HG02678 (cell line): ENCODE measurements around the gene SPON1.
"Not testable (repeated sequence)": the region's sequence is repeated elsewhere in the genome, so short reads cannot be mapped to it uniquely, and the experiment has no call there.

Source experiments
- ATAC-seq: cut with Tn5 transposase; IDR thresholded peaks from one replicate; pipeline ENCODE4 v1.9.1; 2021; ENCODE audit warnings: mild to moderate bottlenecking, moderate library complexity; ENCODE audit not compliant: unreplicated experiment

The SPON1 gene

DNA sequence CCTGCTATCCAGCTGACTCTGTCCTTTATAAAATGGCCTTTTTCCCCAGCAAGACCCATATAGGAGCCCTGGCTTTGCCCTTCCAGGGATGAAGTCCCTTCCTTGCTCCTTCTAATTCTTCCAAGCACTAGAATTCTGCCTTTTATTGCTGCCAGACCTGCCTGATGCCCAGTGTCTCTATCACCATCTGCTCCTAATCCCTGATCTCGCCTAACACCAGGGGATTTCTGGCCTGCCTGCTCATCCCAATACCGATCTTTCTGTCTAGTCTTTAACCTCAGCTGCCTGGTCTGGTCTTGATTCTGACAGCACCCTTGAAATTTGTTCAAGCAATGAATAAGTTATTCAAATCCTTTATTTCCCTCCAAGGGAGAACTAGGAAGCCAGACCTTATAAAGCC lies 150.2 kb downstream of the SPON1 start:
- no peak for ATAC-seq

DNA sequence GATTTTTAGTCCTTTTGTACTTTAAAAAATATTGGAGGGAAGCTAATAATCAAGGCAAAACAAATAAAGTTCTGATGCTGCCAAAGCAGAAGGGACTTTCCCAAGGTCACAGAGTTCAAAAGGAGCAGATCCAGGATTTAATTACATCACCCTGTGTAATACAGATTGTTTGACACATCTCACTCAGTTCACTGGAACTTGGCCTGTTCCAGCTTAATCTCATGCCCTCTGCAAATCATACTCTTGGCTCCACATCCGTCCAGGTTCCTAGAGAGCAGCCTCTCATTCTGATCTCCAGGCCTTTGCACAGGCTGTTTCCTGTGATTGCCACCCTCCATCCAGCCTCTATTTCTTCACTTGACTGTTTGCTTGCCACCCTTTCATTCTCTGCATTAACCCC lies 151.7 kb downstream of the SPON1 start:
- no peak for ATAC-seq

DNA sequence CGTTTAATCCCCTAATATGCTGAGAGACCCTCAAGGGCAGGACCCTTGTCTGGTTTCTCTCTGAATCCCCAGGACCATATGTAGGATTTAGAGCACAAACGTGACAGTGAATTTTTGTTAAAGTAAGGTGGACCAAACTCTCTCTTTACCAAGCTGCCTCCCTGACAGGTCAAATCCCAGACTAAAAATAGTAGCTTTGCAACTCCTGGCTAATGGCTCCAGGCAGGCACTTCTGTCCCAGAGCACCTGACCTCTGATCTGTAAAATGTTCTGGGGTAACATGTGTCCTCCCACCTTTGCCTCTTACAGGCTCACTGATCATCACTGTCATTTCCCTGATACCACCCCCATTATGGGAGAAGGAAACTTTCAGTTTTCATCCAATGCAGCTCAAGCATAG lies 152.3 kb downstream of the SPON1 start:
- ATAC-seq = no peak

DNA sequence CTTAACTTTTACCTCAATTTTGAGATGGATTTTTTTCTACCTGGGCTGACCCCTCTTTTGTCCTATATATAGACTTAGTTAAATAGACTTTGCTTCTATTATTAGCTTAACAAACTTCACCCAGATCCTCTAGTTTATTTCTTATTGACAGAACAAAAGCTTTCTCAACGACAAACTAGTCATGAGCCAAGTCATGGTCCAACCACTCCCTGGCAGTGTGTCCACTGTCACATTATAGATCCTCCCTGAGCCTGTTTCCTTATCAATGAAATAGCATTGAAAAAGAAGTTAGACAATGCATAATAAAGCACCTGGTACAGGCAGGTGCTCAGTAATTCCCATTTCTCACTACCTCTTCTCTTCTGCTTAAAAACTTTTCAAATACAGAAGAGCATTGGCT lies 155.1 kb downstream of the SPON1 start:
- ATAC-seq = no peak

DNA sequence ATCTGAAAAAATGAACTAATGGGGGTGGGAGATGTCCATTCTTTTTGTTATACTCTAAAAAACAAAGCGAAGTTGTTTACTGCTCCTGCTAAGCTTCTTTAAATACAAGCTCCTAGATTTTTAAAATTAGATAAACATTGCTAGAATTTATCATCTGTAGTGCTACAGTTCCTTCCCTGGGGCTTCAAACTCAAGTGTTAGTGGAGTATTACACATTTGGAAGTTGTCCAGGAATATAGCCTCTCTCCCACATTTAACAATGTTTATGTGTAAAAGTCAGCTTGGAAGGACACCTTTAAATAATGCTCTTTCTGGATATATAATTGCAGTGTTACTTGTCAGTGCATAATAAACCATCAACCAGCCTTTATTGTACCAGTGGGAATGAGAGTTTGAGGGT lies 155.5 kb downstream of the SPON1 start:
- ATAC-seq = no peak

DNA sequence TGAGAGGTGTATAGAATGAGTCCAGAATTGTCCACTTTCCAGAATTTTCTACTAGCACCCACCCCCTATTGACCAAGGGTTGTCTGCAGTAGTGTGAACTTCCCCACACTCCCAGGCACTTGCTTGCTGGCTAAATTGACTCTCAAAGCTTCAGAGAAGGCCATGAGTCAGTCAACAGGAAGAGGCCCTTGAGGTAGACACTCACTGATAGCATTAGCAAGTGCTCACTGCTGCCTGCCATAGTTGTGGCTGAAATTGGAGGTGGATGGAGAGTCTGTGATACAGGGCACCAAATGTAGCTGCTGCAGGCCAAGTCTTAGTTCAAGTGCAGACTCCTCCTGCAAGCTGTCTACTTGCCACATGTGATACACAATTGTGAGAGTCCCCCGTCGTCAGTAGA lies 156.8 kb downstream of the SPON1 start:
- no peak for ATAC-seq

DNA sequence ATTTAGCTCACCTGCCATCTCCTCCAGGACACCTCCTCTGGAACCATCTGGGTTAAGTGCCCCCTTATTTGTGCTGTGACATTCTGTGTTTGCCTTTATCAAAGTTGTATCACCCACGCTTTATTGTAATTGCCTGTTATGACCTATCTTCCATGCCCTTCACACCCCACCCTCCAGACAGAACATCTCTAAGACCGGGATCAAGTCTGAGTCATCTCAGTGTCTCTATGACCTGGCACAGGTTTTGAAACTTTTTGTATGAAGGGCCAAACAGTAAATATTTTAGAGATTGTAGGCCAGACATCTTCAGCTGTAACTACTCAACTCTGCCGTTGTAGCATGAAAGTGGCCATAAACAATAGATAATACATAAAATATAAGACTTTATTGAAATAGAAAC lies 161.8 kb downstream of the SPON1 start:
- ATAC-seq = no peak

DNA sequence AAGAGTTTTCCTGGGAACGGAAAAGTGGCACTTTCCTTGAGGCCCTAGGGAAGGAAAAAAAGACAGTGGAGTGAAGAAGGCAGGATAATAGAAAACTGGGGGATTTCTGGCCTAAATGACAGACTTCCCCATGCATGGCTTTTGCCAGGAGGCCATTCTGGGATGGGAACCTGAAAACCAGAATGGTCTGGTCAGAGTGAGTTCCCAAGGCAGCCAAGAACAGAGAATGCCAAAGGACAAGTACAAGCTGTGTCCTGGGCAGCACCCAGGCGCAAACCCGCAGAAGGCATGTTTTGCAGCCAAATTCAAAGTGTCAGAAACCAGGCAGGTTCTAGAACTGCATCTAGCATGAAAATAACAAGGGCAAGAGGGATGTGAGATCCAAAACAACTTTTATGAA lies 162.4 kb downstream of the SPON1 start:
- no peak for ATAC-seq

DNA sequence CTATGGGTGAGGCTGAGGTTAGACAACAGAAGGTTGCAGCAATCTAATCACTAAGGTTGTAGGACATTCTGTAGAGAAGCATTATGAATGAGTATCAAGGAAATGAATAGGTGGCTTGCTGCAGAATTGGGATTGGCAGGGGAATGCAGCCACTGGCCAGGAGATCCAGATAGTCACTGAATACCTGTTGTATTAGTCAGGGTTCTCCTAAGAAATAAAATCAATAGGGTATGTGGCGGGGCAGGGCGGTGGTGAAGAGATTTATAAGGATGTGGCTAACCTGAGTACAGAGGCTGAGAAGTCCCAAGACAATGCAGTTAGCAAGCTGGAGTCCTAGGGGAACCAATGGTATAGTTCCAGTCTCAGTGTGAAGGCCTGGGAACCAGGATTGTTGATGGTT lies 163.0 kb downstream of the SPON1 start:
- no peak for ATAC-seq

DNA sequence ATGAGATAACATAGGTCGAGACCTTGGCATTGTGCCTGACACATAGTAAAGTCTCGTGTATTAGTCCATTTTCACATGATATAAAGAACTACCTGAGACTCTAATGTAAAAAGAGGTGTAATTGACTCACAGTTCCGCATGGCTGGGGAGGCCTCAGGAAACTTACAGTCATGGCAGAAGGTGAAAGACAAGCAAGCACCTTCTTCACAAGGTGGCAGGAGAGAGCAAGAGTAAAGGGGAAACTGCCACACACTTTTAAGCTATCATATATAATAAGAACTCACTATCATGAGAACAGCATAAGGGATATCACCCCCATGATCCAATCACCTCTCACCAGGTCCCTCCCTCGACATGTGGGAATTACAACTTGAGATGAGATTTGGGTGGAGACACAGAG lies 165.2 kb downstream of the SPON1 start:
- no peak for ATAC-seq

DNA sequence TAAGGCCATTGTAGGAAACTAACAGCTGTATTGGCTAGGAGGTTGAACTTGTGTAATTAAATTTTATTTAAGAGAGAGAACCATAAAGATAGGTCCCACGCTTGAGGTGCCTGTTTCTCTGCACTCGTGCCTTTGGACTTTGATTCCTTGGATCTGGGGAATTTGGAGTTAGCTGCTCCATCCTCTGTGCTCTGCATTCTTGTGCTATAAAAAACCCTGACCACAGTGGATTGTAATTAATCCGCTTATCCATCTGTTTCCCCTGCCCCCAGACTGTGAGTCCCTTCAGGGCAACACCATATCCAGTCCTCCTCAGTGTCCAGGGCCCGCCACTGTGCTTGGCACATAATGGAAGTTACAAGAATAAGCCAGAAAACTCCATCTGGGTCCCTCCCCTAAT lies 169.8 kb downstream of the SPON1 start:
- ATAC-seq = no peak

DNA sequence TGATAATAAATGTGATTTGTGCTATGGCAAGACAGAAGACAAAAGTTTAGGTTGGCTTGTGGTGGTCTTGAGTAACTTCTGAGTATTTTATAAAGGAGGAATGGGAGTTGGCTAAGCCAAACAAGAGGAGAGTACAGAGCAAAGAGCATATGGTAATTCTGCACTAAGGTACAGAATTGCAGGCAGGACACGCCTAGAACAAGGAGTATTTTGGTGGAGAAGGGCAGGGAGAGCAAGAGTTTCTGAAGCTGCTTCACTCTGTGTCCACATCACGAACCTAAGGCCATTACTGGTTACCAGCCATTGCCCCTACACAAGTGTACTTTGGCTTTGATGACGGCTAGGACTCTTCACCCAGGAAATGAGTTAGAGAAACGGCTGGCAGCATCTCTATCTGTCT lies 170.9 kb downstream of the SPON1 start:
- ATAC-seq = no peak

DNA sequence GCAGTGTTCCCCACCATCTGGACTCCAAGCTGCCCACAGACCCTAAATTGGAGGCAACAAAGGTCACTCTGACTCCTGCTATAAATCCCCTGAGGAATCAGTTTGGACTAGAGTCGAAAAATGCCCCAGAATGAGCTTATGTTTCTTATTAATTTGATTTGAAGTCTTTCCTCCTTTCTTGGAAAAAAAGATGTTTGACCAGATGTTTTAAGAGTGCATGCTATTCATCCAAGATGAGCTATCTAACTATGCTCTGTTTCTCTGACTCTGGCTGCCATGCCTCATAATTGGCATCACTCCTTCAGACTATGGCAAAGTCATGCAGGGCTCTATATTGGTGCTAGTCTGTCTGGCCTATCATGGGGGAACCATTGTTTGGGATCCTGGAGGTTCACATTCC lies 174.0 kb downstream of the SPON1 start:
- no peak for ATAC-seq

DNA sequence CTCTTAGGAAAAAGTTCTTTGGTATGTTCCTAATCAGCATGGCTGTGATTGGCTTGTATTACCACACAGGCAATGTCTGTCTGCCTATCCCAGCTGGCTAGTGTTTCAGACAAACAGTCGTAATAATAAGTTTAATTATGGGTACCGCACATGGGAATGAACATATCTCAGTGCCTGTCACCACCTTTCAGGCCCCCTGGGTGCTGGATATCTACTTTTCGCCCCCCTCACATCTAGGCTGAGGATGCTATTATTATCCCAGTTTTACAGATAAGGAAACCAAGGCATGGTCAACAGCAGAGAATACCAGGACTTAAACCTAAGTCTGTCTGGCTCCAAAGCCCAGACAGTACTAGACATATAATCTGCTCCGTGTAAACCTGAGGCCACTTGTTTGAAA lies 174.8 kb downstream of the SPON1 start:
- no peak for ATAC-seq

DNA sequence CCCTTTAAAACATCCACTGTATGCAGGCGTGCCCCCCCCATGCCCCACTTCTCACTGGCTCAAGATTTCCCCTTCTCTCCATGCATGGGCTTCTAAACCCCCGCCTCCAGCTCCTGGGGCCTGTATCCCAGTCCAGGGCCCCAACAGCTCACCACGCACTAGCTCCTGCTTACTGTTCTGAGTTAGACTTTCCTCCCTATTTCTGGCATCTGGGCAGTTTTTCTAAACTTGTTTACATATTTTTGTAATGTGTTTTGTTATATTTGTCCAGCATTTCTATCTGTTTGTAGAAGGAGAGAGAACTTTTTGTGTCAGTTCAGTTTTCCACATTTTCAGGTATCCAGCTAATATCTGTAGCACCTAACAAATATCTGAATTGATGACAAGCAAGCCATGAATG lies 178.5 kb downstream of the SPON1 start:
- ATAC-seq = no peak

DNA sequence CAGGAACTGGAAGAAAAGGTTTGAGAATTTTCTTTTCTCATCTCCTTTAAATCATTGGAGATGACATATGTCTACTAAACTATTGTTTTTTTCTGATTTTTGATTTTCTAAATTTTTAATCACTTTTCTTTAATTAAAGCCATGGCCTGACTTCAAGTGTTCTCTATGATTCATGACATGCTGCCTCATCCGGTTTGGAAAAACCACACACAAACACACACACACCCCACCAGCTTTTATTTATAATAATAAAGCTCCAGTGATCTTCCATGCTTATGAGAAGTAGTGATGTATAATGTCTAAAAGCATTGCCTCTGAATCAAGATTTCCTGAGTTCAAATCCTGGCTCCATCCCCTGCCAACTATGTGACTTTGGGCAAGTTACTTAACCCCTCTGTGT lies 179.2 kb downstream of the SPON1 start:
- ATAC-seq = no peak

DNA sequence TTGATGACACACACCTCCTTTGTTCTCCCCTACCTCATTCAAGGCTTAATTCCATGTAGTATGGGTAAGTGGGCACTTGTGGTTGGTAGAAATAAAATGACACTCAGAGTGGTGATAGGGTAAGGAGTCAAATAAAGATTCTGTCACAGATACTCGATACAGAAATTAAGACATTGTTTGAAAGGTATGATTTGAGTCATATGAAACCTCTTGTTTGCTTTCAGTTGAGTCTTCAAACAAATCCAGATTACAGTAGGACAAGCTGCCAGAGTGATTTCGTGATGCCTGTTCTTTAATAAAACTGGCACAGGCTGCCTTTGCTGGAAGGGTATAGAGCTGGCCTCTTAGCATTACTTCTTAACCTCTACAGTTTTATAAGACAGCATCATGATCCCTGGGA lies 182.4 kb downstream of the SPON1 start:
- no peak for ATAC-seq

DNA sequence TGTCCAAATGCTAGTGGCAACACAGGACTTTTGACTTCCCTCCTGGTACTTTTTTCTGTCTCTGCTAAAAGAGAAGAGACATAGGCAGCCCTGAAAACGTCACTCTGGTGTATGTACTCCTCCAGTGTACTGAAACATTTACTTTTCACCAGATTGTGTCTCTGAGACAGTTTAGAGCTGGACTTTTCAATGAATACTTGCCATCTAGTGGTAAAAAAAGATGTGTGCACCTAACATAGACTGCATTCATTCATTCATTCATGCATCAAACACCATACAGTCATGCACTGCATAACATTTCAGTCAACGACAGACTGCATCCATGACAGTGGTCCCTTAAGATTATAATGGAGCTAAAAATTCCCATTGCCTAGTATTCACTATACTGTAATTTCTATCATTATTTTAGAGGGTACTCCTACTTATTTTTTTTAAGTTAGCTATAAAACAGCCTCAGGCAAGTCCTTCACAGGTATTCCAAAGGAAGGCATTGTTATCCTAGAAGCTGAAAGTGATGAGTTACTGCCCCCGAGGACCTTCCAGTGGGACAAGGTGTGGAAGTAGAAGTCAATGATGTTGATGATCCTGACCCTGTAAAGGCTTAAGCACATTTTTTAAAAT lies 186.2 kb downstream of the SPON1 start:
- ATAC-seq = peak; percentile 54

DNA sequence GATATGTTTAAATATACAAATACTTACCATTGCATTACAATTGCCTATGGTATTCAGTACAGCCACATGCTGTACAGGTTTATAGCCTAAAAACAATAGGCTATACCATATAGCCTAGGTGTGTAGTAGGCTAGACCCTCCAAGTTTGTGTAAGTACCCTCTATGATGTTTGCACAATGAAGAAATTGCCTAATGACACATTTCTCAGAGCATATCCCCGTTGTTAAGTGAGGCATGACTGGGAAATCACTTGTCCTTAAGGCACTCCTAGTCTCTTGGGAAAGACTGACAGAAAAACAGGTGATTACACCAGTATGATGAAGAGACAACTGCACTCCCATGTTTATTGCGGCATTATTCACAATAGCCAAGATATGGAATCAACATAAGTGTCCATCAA lies 187.2 kb downstream of the SPON1 start:
- no peak for ATAC-seq

DNA sequence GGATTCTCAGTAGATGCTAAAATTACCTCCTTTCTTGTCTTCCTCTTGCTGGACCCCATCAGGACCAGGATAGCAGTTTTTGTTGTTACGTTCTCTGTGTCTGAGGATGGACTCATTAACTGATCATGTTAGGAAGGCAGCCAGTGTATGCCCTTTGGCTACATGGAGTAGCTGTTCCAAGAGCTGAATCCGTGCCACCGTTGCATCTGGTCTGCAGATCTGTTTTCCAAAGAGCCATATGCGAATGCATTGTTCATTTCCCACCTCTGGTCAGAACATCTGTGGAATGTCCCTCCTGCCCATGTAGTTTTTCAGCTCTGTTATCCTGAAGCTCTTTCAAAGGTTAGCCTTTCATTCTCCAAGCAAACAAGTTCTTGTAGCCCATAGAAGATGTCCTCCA lies 188.4 kb downstream of the SPON1 start:
- ATAC-seq = no peak

DNA sequence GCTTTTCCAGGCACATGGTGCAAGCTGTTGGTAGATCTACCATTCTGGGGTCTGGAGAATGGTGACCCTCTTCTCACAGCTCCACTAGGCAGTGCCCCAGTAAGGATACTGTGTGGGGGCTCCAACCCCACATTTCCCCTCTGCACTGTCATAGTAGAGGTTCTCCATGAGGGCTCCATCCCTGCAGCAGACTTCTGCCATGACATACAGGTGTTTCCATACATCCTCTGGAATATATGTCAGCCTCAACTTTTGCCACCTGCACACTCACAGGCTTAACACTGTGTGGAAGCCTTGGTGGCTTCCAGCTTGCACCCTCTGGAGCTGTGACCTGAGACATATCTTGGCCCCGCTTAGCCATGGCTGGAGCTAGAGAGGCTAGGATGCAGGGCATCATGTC lies 191.6 kb downstream of the SPON1 start:
- ATAC-seq = not testable (repeated sequence)

DNA sequence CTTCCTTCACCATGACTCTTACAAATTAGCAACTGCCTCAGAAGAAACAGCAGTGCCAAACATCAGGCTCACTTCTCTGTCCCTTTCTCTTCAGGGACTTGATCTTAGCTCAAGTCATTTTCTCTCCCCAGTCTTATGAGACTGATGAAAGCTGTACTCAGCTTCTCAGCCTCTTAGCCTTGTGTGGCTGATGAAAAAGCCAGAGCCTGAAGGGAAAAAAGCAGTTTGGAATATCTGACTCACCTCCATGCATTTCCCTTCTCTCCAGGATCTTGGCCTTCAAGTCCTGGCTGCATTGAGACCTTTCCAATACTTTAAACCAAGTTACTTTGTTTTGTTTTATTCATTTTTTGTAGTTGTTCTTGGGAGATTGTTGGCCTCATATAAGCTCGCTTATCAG lies 195.9 kb downstream of the SPON1 start:
- no peak for ATAC-seq

DNA sequence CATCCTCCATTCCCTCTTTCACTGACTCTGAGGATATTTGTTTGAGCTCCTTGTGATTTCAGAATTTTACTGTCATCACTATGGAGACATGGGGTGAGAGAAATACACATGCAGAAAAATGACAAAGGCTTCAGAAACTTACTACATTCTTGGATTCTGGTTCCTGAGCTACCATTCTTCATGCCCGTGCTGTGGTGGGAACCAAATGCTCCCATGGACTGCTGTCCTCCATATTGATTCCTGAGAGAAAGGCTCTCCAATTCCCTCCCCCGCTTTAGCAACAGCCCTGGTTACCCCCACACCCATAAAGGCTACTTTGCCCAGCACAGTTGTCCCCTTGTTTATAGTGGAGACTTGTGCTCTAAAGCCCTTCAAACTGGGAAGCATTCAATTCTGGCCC lies 201.1 kb downstream of the SPON1 start:
- ATAC-seq = no peak

DNA sequence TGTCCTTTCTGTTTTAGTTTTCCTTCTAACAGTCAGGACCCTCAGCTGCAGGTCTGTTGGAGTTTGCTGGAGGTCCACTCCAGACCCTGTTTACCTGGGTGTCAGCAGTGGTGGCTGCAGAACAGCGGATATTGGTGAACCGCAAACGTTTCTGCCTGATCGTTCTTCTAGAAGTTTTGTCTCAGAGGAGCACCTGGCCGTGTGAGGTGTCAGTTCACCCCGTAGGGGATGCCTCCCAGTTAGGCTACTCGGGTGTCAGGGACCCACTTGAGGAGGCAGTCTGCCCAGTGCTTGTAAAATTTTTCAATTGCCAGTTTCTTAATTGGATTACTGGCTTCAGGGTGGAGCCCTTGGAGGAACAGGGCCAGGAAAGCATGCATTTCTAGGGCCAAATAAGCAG lies 211.2 kb downstream of the SPON1 start:
- not testable (repeated sequence) for ATAC-seq
